Cerebellar nuclear complex (tissue), 1 donor: ENCODE results near the gene PPM1F.
"Not testable (repeated sequence)": the region's sequence is repeated elsewhere in the genome, so short reads cannot be mapped to it uniquely, and the experiment has no call there.

ENCODE experiments used
- DNase-seq, 2 experiments: peaks; one replicate each; lab custom pipeline; 2025; lab: John Stamatoyannopoulos, UW

The PPM1F gene

GRCh38 chr22:21920341-21921183 is 32.1 kb downstream of the PPM1F start:
- no peak for DNase-seq

- DNase-seq: no peak
Observed at GRCh38 chr22:21919526-21920307, 32.9 kb downstream of the PPM1F start.

GRCh38 chr22:21918466-21919185 is 34.0 kb downstream of the PPM1F start:
- DNase-seq: no peak

DNA sequence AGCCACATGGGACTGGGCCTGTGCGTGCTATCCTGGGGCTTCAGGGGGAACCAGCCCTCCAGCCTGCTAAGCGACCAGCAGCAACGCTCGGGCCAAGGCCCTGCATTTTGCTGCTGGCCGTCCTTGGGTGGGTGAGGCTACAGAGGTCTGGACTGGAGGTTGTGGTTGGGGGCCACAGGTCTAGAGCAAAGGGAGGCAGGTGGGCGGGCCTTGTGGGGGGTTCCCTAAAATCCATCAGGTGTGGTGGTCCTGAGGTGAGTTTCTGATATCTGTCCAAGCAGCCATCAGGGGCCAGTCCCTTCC is 34.7 kb downstream of the PPM1F start:
- no peak for DNase-seq

- DNase-seq: no peak
Observed at GRCh38 chr22:21917181-21917958, 35.3 kb downstream of the PPM1F start.

GRCh38 chr22:21916309-21916918 is 36.2 kb downstream of the PPM1F start:
- no peak for DNase-seq

DNA sequence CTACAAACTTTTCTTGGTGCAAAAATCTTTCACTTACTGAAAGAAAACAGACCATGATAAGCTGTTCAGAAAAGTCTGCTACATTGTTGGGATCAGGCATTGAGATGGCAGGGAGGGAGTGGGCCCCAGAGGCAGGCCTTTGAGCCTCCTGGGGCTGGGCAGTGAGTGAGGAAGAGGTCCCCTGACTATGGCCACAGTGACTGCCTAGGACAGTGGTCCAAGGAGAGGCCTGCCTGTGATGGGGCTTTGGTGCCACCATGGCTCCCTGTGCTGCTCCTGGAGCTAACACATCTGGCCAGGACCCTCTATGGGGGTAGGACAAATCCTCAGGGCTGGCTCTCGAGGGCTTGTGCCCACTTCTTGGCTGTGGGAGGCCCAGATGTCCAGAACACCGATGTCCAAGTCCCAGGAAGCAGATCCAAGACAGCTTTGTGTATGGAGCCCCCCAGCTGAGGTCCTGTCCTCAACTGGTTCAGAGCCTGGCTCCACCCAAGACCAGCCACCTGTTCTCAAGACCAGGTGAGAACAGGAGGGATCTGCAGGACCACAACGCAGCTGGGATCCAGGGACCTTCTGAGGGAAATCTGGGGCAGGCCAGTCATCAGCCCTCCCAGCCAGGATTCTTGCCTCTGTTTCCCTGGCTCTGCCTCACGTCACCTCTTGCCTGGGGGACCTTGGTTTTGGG is 36.9 kb downstream of the PPM1F start:
- DNase-seq: no peak

GRCh38 chr22:21914033-21914642 is 38.5 kb downstream of the PPM1F start:
- DNase-seq: not testable (repeated sequence)

GRCh38 chr22:21910367-21910766 is 42.3 kb downstream of the PPM1F start:
- not testable (repeated sequence) for DNase-seq

- no peak for DNase-seq
Observed at GRCh38 chr22:21909871-21910270, 42.8 kb downstream of the PPM1F start.

GRCh38 chr22:21907638-21908522 is 44.8 kb downstream of the PPM1F start:
- no peak for DNase-seq

DNA sequence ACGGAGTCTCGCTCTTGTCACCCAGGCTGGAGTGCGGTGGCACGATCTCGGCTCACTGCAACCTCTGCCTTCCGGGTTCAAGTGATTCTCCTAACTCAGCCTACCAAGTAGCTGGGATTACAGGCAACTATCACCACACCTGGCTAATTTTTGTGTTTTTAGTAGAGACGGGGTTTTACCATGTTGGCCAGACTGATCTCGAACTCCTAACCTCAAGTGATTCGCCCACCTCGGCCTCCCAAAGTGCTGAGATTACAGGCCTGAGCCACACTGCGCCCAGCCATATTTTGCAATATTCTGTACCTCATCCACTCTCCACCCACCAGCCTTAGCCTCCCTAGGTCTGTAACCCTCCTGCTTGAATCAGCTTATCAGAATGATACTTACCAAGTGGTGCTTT is 47.4 kb downstream of the PPM1F start:
- not testable (repeated sequence) for DNase-seq

GRCh38 chr22:21904250-21904789 is 48.3 kb downstream of the PPM1F start:
- DNase-seq: no peak

DNA sequence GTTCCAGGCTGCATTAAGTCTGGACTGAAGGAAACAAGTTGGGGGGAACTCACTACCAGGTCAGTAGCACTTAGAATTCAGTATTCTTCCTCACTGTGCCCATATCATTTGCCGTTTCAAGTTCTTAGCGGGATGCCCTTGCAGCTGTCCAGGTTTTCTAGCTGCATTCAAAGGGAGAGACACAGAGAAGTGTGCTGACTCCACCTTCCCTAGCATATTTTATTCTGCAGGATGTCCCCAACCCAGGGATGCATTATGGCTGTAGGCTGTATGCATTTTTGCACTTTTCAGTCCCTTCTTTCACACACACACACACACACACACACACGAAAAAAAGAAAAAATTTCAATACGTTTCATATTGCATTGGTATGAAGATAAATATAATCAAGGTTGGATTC is 49.4 kb downstream of the PPM1F start:
- no peak for DNase-seq

GRCh38 chr22:21902296-21903087 is 50.2 kb downstream of the PPM1F start:
- no peak for DNase-seq

DNA sequence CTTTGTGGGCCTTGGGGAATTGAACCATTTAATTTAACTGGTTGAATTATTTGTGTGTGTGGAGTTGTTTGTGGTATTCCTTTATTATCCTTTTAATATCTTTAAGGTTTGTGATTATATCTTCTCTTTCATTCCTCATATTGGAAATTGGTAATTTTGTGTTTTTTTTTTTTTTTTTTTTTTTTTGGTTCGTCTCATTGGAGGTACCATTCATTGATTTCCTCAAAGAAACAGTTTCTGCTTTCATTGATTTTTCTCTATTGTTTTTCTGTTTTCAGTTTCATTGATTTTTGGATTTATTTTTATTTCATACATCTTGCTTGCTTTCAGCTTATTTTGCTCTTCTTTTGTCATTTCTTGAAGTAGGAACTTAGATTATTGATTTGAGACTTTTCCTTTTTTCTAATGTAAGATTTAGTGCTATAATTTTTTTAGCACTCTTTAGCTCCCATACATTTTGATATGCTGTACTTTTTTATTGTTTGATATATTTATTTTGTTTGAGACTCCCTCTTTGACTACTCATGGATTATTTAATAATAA is 54.2 kb downstream of the PPM1F start:
- no peak for DNase-seq

DNA sequence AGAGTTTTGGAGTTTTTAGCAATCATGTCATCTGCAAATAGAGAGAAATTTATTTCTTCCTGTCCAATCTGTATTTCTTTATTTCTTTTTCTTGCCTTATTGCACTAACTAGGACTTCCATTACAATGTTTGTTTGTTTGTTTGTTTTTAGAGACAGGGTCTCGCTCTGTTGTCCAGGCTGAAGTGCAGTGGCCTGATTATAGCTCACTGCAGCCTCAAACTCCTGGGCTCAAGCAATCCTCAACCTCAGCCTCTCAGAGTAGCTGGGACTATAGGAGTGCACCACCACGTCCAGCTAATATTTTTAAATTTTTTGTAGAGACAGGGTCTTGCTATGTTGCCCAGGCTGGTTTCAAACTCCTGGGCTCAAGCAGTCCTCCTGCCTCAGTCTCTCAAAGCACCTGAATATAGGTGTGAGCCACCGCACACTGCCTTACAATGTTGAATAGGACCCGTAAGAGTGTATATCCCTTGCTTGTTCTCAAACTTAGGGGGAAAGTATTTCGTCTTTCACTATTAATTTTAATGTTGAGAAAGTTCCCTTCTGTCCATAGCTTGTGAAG is 55.6 kb downstream of the PPM1F start:
- no peak for DNase-seq

- not testable (repeated sequence) for DNase-seq
Observed at GRCh38 chr22:21896275-21896674, 56.4 kb downstream of the PPM1F start.
